GM21360 (cell line): Measurements from ENCODE around the gene DNAJC17.

Experiments used
- ATAC-seq: cut with Tn5 transposase; IDR thresholded peaks from one replicate; pipeline ENCODE4 v1.9.1; 2021; ENCODE audit warnings: mild to moderate bottlenecking, moderate library complexity; ENCODE audit not compliant: unreplicated experiment

Gene DNAJC17

GRCh38 chr15:40831861-40832260 is 24.6 kb upstream of the DNAJC17 start:
- no peak for ATAC-seq

GRCh38 chr15:40830884-40831283 is 23.6 kb upstream of the DNAJC17 start:
- no peak for ATAC-seq

GRCh38 chr15:40829115-40829514 is 21.8 kb upstream of the DNAJC17 start:
- no peak for ATAC-seq

- ATAC-seq, result no peak
Measured at GRCh38 chr15:40828447-40829036, 21.3 kb upstream of the DNAJC17 start, which contains the start of gene PPP1R14D. TSS of gene PPP1R14D (minus strand) at chr15:40828708. CDS start at chr15:40828641, 67 bp downstream.

GRCh38 chr15:40826423-40827075 is 19.3 kb upstream of the DNAJC17 start:
- no peak for ATAC-seq

GRCh38 chr15:40825661-40826422 is 18.6 kb upstream of the DNAJC17 start:
- ATAC-seq, result no peak

GRCh38 chr15:40823572-40824343 is 16.5 kb upstream of the DNAJC17 start:
- ATAC-seq, result no peak

- no peak for ATAC-seq
Measured at GRCh38 chr15:40821195-40821594, 13.9 kb upstream of the DNAJC17 start.

GRCh38 chr15:40819048-40819447 is 11.8 kb upstream of the DNAJC17 start:
- ATAC-seq, result no peak

- ATAC-seq, result no peak
Measured at GRCh38 chr15:40815042-40815698, 7.9 kb upstream of the DNAJC17 start.

- ATAC-seq, result no peak
Measured at GRCh38 chr15:40812721-40813425, 5.6 kb upstream of the DNAJC17 start.

GRCh38 chr15:40808861-40809450 is 1.7 kb upstream of the DNAJC17 start:
- no peak for ATAC-seq

GRCh38 chr15:40807888-40808461 is 702 bp upstream of the DNAJC17 start:
- ATAC-seq, result no peak

GRCh38 chr15:40806672-40807027 is 623 bp downstream of the DNAJC17 start:
- ATAC-seq, result no peak

GRCh38 chr15:40803688-40804087 is 3.6 kb downstream of the DNAJC17 start:
- no peak for ATAC-seq

- ATAC-seq, result no peak
Measured at GRCh38 chr15:40803076-40803475, 4.2 kb downstream of the DNAJC17 start.

- no peak for ATAC-seq
Measured at GRCh38 chr15:40799523-40799922, 7.8 kb downstream of the DNAJC17 start.

GRCh38 chr15:40796512-40796911 is 10.8 kb downstream of the DNAJC17 start:
- no peak for ATAC-seq

- no peak for ATAC-seq
Measured at GRCh38 chr15:40796041-40796440, 11.2 kb downstream of the DNAJC17 start.
